GM12892 (cell line): ENCODE measurements around the gene P2RX1.

ENCODE experiments used
- POLR2A ChIP-seq: IDR thresholded peaks from 2 replicates; pipeline ENCODE4 v1.6.1; 2011; ENCODE audit warnings: low read depth, low read length, control low read depth
- POLR2AphosphoS5 ChIP-seq: IDR thresholded peaks from 2 replicates; pipeline ENCODE4 v1.6.1; 2011; ENCODE audit warnings: low read depth, low read length, control low read depth
- TAF1 ChIP-seq: IDR thresholded peaks from 2 replicates; pipeline ENCODE4 v1.6.1; 2011; ENCODE audit warnings: low read depth, mild to moderate bottlenecking, control low read depth, low read length, borderline replicate concordance

DNA sequence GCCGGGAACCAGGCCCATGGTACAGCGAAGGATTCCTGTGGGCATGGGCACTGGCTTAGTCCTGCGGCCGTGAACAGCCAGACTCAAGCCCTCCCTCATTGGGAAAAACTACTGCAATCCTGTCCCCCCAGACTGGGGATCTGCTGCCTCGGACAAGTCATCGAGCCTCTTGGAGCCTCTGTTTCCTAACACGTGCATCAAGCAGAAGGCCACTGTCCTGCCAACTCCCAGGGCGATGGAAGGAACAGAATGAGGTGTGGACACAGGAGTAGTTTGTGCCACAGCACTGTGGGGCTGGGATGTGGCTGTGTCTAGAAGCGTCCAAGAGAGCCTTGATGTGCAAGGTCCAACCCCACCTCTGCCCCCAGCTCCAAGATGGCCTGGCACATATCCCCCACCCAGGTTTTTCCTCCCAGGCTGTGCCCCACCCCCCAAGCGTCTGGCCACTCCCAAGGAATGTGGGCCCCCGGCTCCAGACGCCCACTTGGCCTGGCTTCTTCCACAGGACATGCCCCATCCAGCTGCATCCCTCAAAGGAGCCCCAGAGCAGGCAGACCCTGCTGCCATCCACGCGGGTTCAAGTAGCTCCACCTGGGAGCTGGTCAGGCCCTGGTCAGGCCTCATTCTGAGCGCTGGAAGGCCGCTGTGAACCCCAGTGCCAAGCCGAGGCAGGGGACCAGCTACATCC is 26.8 kb downstream of the P2RX1 start:
- no peak for TF ChIP-seq POLR2AphosphoS5
- no peak for TF ChIP-seq POLR2A
- TF ChIP-seq TAF1, result no peak
